ENCODE measurements around the gene WNT1. TPM values are rescaled to one million over a fixed set of nuclear protein-coding genes. Genes with fewer than 3 reads are reported as not detected.
A peak's percentile ranks its signal among the peaks of the same experiment; 100 is the strongest.

Gene WNT1
- total RNA-seq, 1 donor from 2014 or later: not detected

DNA sequence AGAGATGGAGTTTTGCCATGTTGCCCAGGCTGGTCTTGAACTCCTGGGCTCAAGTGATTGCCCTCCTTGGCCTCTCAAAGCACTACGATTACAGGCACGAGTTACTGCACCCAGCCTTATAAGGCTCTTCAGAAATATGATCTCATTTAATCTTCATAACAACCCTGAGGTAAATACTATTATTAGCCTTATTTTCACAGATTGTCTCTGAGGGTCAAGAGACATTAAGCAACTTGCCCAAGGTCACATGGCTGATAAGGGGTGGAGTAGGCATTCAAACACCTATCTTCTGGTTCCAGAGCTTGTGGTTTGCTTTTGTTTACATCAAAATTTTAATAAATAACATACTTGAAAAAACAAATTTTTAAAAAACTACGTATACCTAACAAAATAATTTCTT, 35.3 kb downstream of the WNT1 start:
- H3K27ac Mint-ChIP-seq: no peak overlapping the region
- H3K27ac ChIP-seq: no peak overlapping the region
- H3K36me3 Mint-ChIP-seq: peaks cover 2% of the 10 kb centered on the region
- no peak overlapping the region for H2AFZ ChIP-seq (replicated peaks)
- H3K4me3 ChIP-seq: no peak overlapping the region
- peaks cover 13% of the 10 kb centered on the region for H3F3A ChIP-seq (ENCODE audit: low read depth)
- peaks cover 5% of the 10 kb centered on the region for H3K27me3 Mint-ChIP-seq (ENCODE audit: insufficient read depth, low read depth)
- peaks cover 9% of the 10 kb centered on the region for H3K4me1 Mint-ChIP-seq
- no peaks in the 10 kb centered on the region for H3K9me3 ChIP-seq (ENCODE audit: low read depth)
- H3K4me2 ChIP-seq: no peak overlapping the region
- peaks cover 3% of the 10 kb centered on the region for H3K4me1 ChIP-seq
- H3K4me3 Mint-ChIP-seq: no peak overlapping the region
- H3K9ac ChIP-seq: no peak overlapping the region
- no peak for DNase-seq (ENCODE audit: low spot score)
- no peaks in the 10 kb centered on the region for H3K36me3 ChIP-seq
- no peaks in the 10 kb centered on the region for H3K9me3 Mint-ChIP-seq
- TF ChIP-seq EZH2phosphoT487 (IDR thresholded peaks at IDR 0.05) (no peak), EZH2 (IDR thresholded peaks at IDR 0.05) (no peak)
- TF ChIP-seq, protein P1, sequence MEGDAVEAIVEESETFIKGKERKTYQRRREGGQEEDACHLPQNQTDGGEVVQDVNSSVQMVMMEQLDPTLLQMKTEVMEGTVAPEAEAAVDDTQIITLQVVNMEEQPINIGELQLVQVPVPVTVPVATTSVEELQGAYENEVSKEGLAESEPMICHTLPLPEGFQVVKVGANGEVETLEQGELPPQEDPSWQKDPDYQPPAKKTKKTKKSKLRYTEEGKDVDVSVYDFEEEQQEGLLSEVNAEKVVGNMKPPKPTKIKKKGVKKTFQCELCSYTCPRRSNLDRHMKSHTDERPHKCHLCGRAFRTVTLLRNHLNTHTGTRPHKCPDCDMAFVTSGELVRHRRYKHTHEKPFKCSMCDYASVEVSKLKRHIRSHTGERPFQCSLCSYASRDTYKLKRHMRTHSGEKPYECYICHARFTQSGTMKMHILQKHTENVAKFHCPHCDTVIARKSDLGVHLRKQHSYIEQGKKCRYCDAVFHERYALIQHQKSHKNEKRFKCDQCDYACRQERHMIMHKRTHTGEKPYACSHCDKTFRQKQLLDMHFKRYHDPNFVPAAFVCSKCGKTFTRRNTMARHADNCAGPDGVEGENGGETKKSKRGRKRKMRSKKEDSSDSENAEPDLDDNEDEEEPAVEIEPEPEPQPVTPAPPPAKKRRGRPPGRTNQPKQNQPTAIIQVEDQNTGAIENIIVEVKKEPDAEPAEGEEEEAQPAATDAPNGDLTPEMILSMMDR (IDR thresholded peaks at IDR 0.05): no peak
- H3K27me3 ChIP-seq: no peaks in the 10 kb centered on the region
- H4K20me1 ChIP-seq (ENCODE audit: low read depth): peaks cover 4% of the 10 kb centered on the region
- H3K79me2 ChIP-seq (ENCODE audit: low read depth): no peaks in the 10 kb centered on the region

DNA sequence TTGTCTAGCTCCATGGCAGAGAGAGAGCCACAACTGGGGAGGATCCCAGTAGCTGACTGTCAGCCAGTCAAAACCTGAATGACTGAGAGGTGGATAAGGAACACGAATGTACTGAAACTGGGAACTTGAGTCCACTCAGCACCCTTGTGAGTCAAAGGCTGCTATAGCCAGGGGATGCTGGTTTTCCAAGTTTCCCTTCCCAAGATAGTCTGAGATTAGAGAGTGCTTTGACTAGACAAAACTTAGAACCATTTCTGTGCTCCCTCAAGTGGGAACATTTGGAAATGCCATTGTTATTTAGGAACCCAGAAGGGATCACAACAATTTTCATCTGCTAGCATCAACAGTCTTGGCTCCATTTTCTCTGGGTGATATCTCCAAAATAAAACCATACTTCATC, 36.4 kb downstream of the WNT1 start:
- H3K4me2 ChIP-seq: no peak overlapping the region
- Mint-ChIP-seq H3K4me1 (peaks cover 15% of the 10 kb centered on the region), H3K27ac (no peak overlapping the region), H3K4me3 (no peak overlapping the region), H3K27me3 (ENCODE audit: insufficient read depth, low read depth) (peaks cover 5% of the 10 kb centered on the region), H3K36me3 (peaks cover 2% of the 10 kb centered on the region), H3K9me3 (no peaks in the 10 kb centered on the region)
- peaks cover 3% of the 10 kb centered on the region for H3K4me1 ChIP-seq
- H3K9ac ChIP-seq: no peak overlapping the region
- H2AFZ ChIP-seq (replicated peaks): no peak overlapping the region
- no peaks in the 10 kb centered on the region for H3K36me3 ChIP-seq
- DNase-seq (ENCODE audit: low spot score): no peak
- H3K27me3 ChIP-seq: no peaks in the 10 kb centered on the region
- H3K27ac ChIP-seq: no peak overlapping the region
- H3K79me2 ChIP-seq (ENCODE audit: low read depth): no peaks in the 10 kb centered on the region
- H3K4me3 ChIP-seq: no peak overlapping the region
- H3K9me3 ChIP-seq (ENCODE audit: low read depth): no peaks in the 10 kb centered on the region
- H4K20me1 ChIP-seq (ENCODE audit: low read depth): peaks cover 4% of the 10 kb centered on the region
- peaks cover 22% of the 10 kb centered on the region for H3F3A ChIP-seq (ENCODE audit: low read depth)
- TF ChIP-seq, protein P1 (IDR thresholded peaks at IDR 0.05): peak; percentile 14
- TF ChIP-seq EZH2phosphoT487 (IDR thresholded peaks at IDR 0.05): no peak

DNA sequence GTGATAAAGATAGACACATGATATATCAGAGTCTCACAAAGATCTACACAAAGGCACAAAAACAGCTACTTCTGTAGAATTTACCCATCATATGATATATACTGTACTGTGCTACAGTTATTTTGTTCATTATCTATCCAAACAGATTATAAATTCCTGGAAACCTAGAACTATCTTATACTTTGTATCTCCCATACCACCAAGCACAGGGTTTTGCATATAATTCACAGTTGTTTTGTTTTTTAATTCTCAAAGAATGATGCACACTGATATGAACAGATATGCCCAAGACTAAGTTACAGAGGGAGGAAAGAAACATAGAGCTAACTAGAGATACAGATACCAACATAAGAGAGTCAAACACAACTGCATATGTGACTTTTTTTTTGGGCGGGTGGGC, 37.1 kb downstream of the WNT1 start:
- H3K4me2 ChIP-seq: no peak overlapping the region
- H2AFZ ChIP-seq (replicated peaks): no peak overlapping the region
- Mint-ChIP-seq H3K9me3 (no peaks in the 10 kb centered on the region), H3K4me1 (peaks cover 19% of the 10 kb centered on the region), H3K36me3 (no peaks in the 10 kb centered on the region), H3K4me3 (no peak overlapping the region), H3K27ac (no peak overlapping the region), H3K27me3 (ENCODE audit: insufficient read depth, low read depth) (peaks cover 3% of the 10 kb centered on the region)
- no peak for DNase-seq (ENCODE audit: low spot score)
- no peak overlapping the region for H3K4me3 ChIP-seq
- no peaks in the 10 kb centered on the region for H3K36me3 ChIP-seq
- H3K4me1 ChIP-seq: peaks cover 3% of the 10 kb centered on the region
- no peaks in the 10 kb centered on the region for H3K27me3 ChIP-seq
- H4K20me1 ChIP-seq (ENCODE audit: low read depth): peaks cover 4% of the 10 kb centered on the region
- H3K27ac ChIP-seq: no peak overlapping the region
- no peak for TF ChIP-seq EZH2 (IDR thresholded peaks at IDR 0.05)
- TF ChIP-seq, protein P1 (IDR thresholded peaks at IDR 0.05): no peak
- no peak for TF ChIP-seq EZH2phosphoT487 (IDR thresholded peaks at IDR 0.05)
- H3F3A ChIP-seq (ENCODE audit: low read depth): peaks cover 29% of the 10 kb centered on the region
- no peaks in the 10 kb centered on the region for H3K79me2 ChIP-seq (ENCODE audit: low read depth)
- H3K9me3 ChIP-seq (ENCODE audit: low read depth): no peaks in the 10 kb centered on the region
- H3K9ac ChIP-seq: no peak overlapping the region
